ENCODE measurements around the gene SF1. TPM values are rescaled to one million over a fixed set of nuclear protein-coding genes. Genes with fewer than 3 reads are reported as not detected.

The SF1 gene
- total and polyA plus RNA-seq, 2 experiments from 2014 or later, result 62.2 to 81.6 TPM

DNA sequence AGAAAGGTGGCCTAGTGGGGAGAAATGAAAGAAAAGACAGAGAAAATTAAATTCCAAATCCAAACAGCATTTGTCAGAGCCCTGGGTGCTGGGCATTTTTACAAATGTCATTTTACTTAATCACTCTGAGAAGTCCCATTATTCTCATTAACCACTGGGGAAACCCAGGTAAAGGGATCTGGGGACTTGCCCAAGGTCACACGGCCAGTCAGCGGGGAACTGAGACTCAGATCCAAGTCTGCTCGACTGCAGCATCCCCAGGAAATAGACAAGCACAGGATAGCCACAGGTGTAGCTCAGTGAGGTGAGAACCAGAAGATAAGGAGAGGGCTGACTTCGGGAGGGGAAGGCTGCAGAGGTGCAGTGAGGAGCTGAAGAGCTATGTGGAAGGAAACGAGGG lies 63.2 kb downstream of the SF1 start:
- Histone ChIP-seq H3F3A (ENCODE audit: insufficient read depth) (no peaks in the 10 kb centered on the region), H3K27ac (no peak overlapping the region), H3K4me3 (no peak overlapping the region), H2AFZ (no peak overlapping the region), H3K9me3 (ENCODE audit: low read depth) (no peaks in the 10 kb centered on the region), H3K79me2 (ENCODE audit: insufficient read depth) (no peaks in the 10 kb centered on the region), H3K4me1 (ENCODE audit: insufficient read depth) (no peaks in the 10 kb centered on the region), H4K20me1 (ENCODE audit: insufficient read depth) (no peaks in the 10 kb centered on the region), H3K4me2 (ENCODE audit: unreplicated experiment) (no peak overlapping the region), H3K9ac (no peak overlapping the region), H3K36me3 (ENCODE audit: low read depth) (no peaks in the 10 kb centered on the region), H3K9me2 (ENCODE audit: insufficient read depth) (no peaks in the 10 kb centered on the region), H3K27me3 (replicated peaks; ENCODE audit: insufficient read depth) (peaks cover 77% of the 10 kb centered on the region)
- 10 to 13% methylated on average over 4 to 5 of the region's 5 CpGs for WGBS, 2 experiments (ENCODE audit: low coverage in 1 of 2, low lambda C conversion rate in 2 of 2, missing lambda C conversion rate in 2 of 2)
- in situ Hi-C loops (cut with MboI), result no loop called here
- TF ChIP-seq EZH2phosphoT487 (IDR thresholded peaks at IDR 0.05; ENCODE audit: insufficient read depth, low read depth) (no peak), EZH2 (IDR thresholded peaks at IDR 0.05; ENCODE audit: insufficient read depth, poor library complexity, severe bottlenecking) (no peak)
- no peak for DNase-seq

DNA sequence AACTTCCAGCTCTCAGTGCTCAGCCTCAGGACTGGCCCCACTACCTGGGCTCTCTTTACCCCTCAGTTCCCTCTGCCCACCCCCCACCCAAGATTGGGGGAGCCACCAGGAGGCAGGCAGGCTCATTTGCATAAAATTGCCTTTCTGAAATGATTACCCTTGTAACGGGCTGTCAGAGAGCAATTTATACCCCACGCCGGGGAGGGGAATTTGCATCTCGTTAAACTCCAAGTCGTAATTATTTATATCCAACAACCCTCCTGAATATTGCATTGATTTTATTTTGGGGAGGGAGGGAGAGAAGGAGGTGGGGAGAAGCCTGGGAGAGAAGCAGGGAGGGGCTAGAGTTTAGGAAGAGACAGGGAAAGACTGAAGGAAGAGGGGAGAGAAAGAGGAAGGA lies 63.7 kb downstream of the SF1 start:
- no peaks in the 10 kb centered on the region for H3K9me2 ChIP-seq (ENCODE audit: insufficient read depth)
- no peak overlapping the region for H3K4me3 ChIP-seq
- H3K79me2 ChIP-seq (ENCODE audit: insufficient read depth), result no peaks in the 10 kb centered on the region
- no peaks in the 10 kb centered on the region for H3F3A ChIP-seq (ENCODE audit: insufficient read depth)
- WGBS, 2 experiments (ENCODE audit: low coverage in 1 of 2, low lambda C conversion rate in 2 of 2, missing lambda C conversion rate in 2 of 2), result 17 to 21% methylated on average over 5 of the region's 5 CpGs
- peaks cover 77% of the 10 kb centered on the region for H3K27me3 ChIP-seq (replicated peaks; ENCODE audit: insufficient read depth)
- H3K36me3 ChIP-seq (ENCODE audit: low read depth), result no peaks in the 10 kb centered on the region
- DNase-seq, result no peak
- H2AFZ ChIP-seq, result no peak overlapping the region
- no peak for TF ChIP-seq EZH2phosphoT487 (IDR thresholded peaks at IDR 0.05; ENCODE audit: insufficient read depth, low read depth)
- no peak for TF ChIP-seq EZH2 (IDR thresholded peaks at IDR 0.05; ENCODE audit: insufficient read depth, poor library complexity, severe bottlenecking)
- no peaks in the 10 kb centered on the region for H3K9me3 ChIP-seq (ENCODE audit: low read depth)
- H3K9ac ChIP-seq, result no peak overlapping the region
- no peak overlapping the region for H3K4me2 ChIP-seq (ENCODE audit: unreplicated experiment)
- no peaks in the 10 kb centered on the region for H3K4me1 ChIP-seq (ENCODE audit: insufficient read depth)
- in situ Hi-C loops (cut with MboI), result no loop called here
- H4K20me1 ChIP-seq (ENCODE audit: insufficient read depth), result no peaks in the 10 kb centered on the region
- no peak overlapping the region for H3K27ac ChIP-seq

Other genes starting within 250 kb of the SF1 start
- gene SLC22A11, start 222.6 kb downstream of the SF1 start, total RNA-seq (2014; rRNA removed; shearing (Covaris generic)), result not detected in 2 replicates
- not detected in 2 replicates for gene SLC22A11, start 222.6 kb downstream of the SF1 start, polyA plus RNA-seq (2016; fragmentation: Nextera tagmentation; extraction: Ambion mirVana)
- gene SLC22A12, start 187.3 kb downstream of the SF1 start, total RNA-seq (2014; rRNA removed; shearing (Covaris generic)), result not detected in 2 replicates
- gene SLC22A12, start 187.3 kb downstream of the SF1 start, polyA plus RNA-seq (2016; fragmentation: Nextera tagmentation; extraction: Ambion mirVana), result not detected in 2 replicates
- 0.51 and 5.6 TPM in 2 replicates for gene NRXN2, start 55.3 kb downstream of the SF1 start, total RNA-seq (2014; rRNA removed; shearing (Covaris generic))
- 0.48 and 1.1 TPM in 2 replicates for gene NRXN2, start 55.3 kb downstream of the SF1 start, polyA plus RNA-seq (2016; fragmentation: Nextera tagmentation; extraction: Ambion mirVana)
- not detected in 2 replicates for gene RASGRP2, start 34.4 kb downstream of the SF1 start, total RNA-seq (2014; rRNA removed; shearing (Covaris generic))
- 0.61 and 0.68 TPM in 2 replicates for gene RASGRP2, start 34.4 kb downstream of the SF1 start, polyA plus RNA-seq (2016; fragmentation: Nextera tagmentation; extraction: Ambion mirVana)
- gene PYGM, start 18.6 kb downstream of the SF1 start, total RNA-seq (2014; rRNA removed; shearing (Covaris generic)), result not detected in 2 replicates
- gene PYGM, start 18.6 kb downstream of the SF1 start, polyA plus RNA-seq (2016; fragmentation: Nextera tagmentation; extraction: Ambion mirVana), result not detected in 2 replicates
- 18.2 and 19.7 TPM in 2 replicates for gene MAP4K2, start 24.7 kb upstream of the SF1 start, total RNA-seq (2014; rRNA removed; shearing (Covaris generic))
- 4.2 and 6.2 TPM in 2 replicates for gene MAP4K2, start 24.7 kb upstream of the SF1 start, polyA plus RNA-seq (2016; fragmentation: Nextera tagmentation; extraction: Ambion mirVana)
- 13.2 and 15.8 TPM in 2 replicates for gene MEN1, start 32.0 kb upstream of the SF1 start, total RNA-seq (2014; rRNA removed; shearing (Covaris generic))
- 24.6 and 26.1 TPM in 2 replicates for gene MEN1, start 32.0 kb upstream of the SF1 start, polyA plus RNA-seq (2016; fragmentation: Nextera tagmentation; extraction: Ambion mirVana)
- gene CDC42BPG, start 66.1 kb upstream of the SF1 start, total RNA-seq (2014; rRNA removed; shearing (Covaris generic)), result not detected in 2 replicates
- not detected in 2 replicates for gene CDC42BPG, start 66.1 kb upstream of the SF1 start, polyA plus RNA-seq (2016; fragmentation: Nextera tagmentation; extraction: Ambion mirVana)
- 90.2 and 124 TPM in 2 replicates for gene EHD1, start 100.1 kb upstream of the SF1 start, total RNA-seq (2014; rRNA removed; shearing (Covaris generic))
- gene EHD1, start 100.1 kb upstream of the SF1 start, polyA plus RNA-seq (2016; fragmentation: Nextera tagmentation; extraction: Ambion mirVana), result 55.2 and 56.3 TPM in 2 replicates
- gene ATG2A, start 138.7 kb upstream of the SF1 start, total RNA-seq (2014; rRNA removed; shearing (Covaris generic)), result 12.4 and 18.9 TPM in 2 replicates
- 6.3 and 6.8 TPM in 2 replicates for gene ATG2A, start 138.7 kb upstream of the SF1 start, polyA plus RNA-seq (2016; fragmentation: Nextera tagmentation; extraction: Ambion mirVana)
- 23.9 and 27.3 TPM in 2 replicates for gene PPP2R5B, start 146.1 kb upstream of the SF1 start, total RNA-seq (2014; rRNA removed; shearing (Covaris generic))
- 16.4 and 19.4 TPM in 2 replicates for gene PPP2R5B, start 146.1 kb upstream of the SF1 start, polyA plus RNA-seq (2016; fragmentation: Nextera tagmentation; extraction: Ambion mirVana)
- not detected in 2 replicates for gene GPHA2, start 157.4 kb upstream of the SF1 start, total RNA-seq (2014; rRNA removed; shearing (Covaris generic))
- gene GPHA2, start 157.4 kb upstream of the SF1 start, polyA plus RNA-seq (2016; fragmentation: Nextera tagmentation; extraction: Ambion mirVana), result not detected in 2 replicates
- gene MAJIN, start 193.6 kb upstream of the SF1 start, total RNA-seq (2014; rRNA removed; shearing (Covaris generic)), result not detected in 2 replicates
- gene MAJIN, start 193.6 kb upstream of the SF1 start, polyA plus RNA-seq (2016; fragmentation: Nextera tagmentation; extraction: Ambion mirVana), result not detected in 2 replicates
- gene BATF2, start 218.4 kb upstream of the SF1 start, total RNA-seq (2014; rRNA removed; shearing (Covaris generic)), result 4.0 TPM in 1 of 2 replicates, not detected in the other
- gene BATF2, start 218.4 kb upstream of the SF1 start, polyA plus RNA-seq (2016; fragmentation: Nextera tagmentation; extraction: Ambion mirVana), result 0.57 and 0.79 TPM in 2 replicates
- 96.6 and 115 TPM in 2 replicates for gene ARL2, start 235.6 kb upstream of the SF1 start, total RNA-seq (2014; rRNA removed; shearing (Covaris generic))
- gene ARL2, start 235.6 kb upstream of the SF1 start, polyA plus RNA-seq (2016; fragmentation: Nextera tagmentation; extraction: Ambion mirVana), result 143 and 155 TPM in 2 replicates
- 14.9 and 17.5 TPM in 2 replicates for gene SNX15, start 248.9 kb upstream of the SF1 start, total RNA-seq (2014; rRNA removed; shearing (Covaris generic))
- gene SNX15, start 248.9 kb upstream of the SF1 start, polyA plus RNA-seq (2016; fragmentation: Nextera tagmentation; extraction: Ambion mirVana), result 17.2 and 17.7 TPM in 2 replicates